GM13977 (cell line): ENCODE measurements around the gene ELL2.
"Not testable (repeated sequence)": the region's sequence is repeated elsewhere in the genome, so short reads cannot be mapped to it uniquely, and the experiment has no call there.

Source experiments
- DNase-seq: peaks from one replicate; pipeline ENCODE4 v3.0.0; 2012; ENCODE audit warnings: low spot score
- CTCF ChIP-seq: IDR thresholded peaks from 2 replicates; pipeline ENCODE4 v1.5.1; 2012; ENCODE audit warnings: mild to moderate bottlenecking, control low read depth; ENCODE audit not compliant: insufficient read depth; ENCODE audit errors: extremely low read depth, missing control alignments
- in situ Hi-C: fragments of 300-500 bp; cut with MboI; formaldehyde crosslinking; loops from one replicate; pipeline ENCODE4 v1.12.0; 2022; ENCODE audit warnings: low sequenced_read_pairs, low pct_unique_long_range_greater_than_20kb, mixed read lengths, inconsistent platforms; ENCODE audit not compliant: unreplicated experiment

The ELL2 gene

GRCh38 chr5:95908799-95909198 is 52.9 kb downstream of the ELL2 start:
- in situ Hi-C loops, result no loop called here
- no peak for TF ChIP-seq CTCF
- DNase-seq, result no peak

- no peak for TF ChIP-seq CTCF
- DNase-seq, result no peak
- in situ Hi-C loops, result no loop called here
Measured at GRCh38 chr5:95907740-95908706, 53.6 kb downstream of the ELL2 start.

GRCh38 chr5:95907067-95907705 is 54.5 kb downstream of the ELL2 start:
- in situ Hi-C loops, result no loop called here
- DNase-seq, result no peak
- TF ChIP-seq CTCF, result no peak

- DNase-seq, in situ Hi-C loops: not testable (repeated sequence)
Measured at GRCh38 chr5:95906398-95906797, 55.3 kb downstream of the ELL2 start.

GRCh38 chr5:95904827-95905226 is 56.8 kb downstream of the ELL2 start:
- in situ Hi-C loops, result no loop called here
- DNase-seq, result no peak
- no peak for TF ChIP-seq CTCF

GRCh38 chr5:95903838-95904237 is 57.8 kb downstream of the ELL2 start:
- DNase-seq, result no peak
- in situ Hi-C loops, result no loop called here
- no peak for TF ChIP-seq CTCF
